Gastrocnemius medialis (tissue), 4 donors: ENCODE measurements around the gene HIRA. TPM values are rescaled to one million over a fixed set of nuclear protein-coding genes. Genes with fewer than 3 reads are reported as not detected.

ENCODE experiments used
- ATAC-seq, 2 donors: fragments of 150-250 bp; one replicate each; pipeline ENCODE4 v1.9.1; 2016
- DNase-seq, 2 donors: peaks; one replicate each; pipeline ENCODE4 v3.0.0-alpha.2; 2019
- H3K27ac ChIP-seq, 4 donors: fragments of 200-600 bp; sonication (generic); 1 replicate in 1 of 4; 2 replicates in 3 of 4; pipeline ENCODE4 v1.5.1; 2016 to 2018; ENCODE audit warnings: mild to moderate bottlenecking in 2 of 4, moderate library complexity in 1 of 4
- H3K27me3 ChIP-seq, 3 donors: fragments of 200-600 bp; sonication (generic) in 2 of 3; 1 replicate in 1 of 3; 2 replicates in 2 of 3; pipeline versions ENCODE4 v1.5.1 to v1.6.0; 2016 to 2019; ENCODE audit warnings: mild to moderate bottlenecking in 1 of 3, moderate library complexity in 1 of 3
- H3K36me3 ChIP-seq, 2 donors: fragments of 200-600 bp; sonication (generic) in 1 of 2; one replicate each; pipeline ENCODE4 v1.5.1; 2017 to 2018
- H3K4me1 ChIP-seq, 2 donors: fragments of 200-600 bp; sonication (generic) in 1 of 2; one replicate each; pipeline ENCODE4 v1.5.1; 2016 to 2017; ENCODE audit warnings: mild to moderate bottlenecking in 2 of 2
- H3K4me3 ChIP-seq, 4 donors: fragments of 200-600 bp; sonication (generic) in 3 of 4; 1 replicate in 1 of 4; 2 replicates in 3 of 4; pipeline ENCODE4 v1.5.1; 2016 to 2019; ENCODE audit warnings: mild to moderate bottlenecking in 2 of 4
- H3K9me3 ChIP-seq, 3 donors: fragments of 200-600 bp; sonication (generic) in 2 of 3; 1 replicate in 1 of 3; 2 replicates in 2 of 3; pipeline ENCODE4 v1.5.1; 2016 to 2019
- CTCF ChIP-seq, 5 experiments: fragments of 450-650 bp in 3 of 5; fragments of 200-600 bp in 2 of 5; sonication (generic) in 2 of 5; IDR thresholded peaks in 4 of 5; conservative IDR thresholded peaks in 1 of 5; 1 replicate in 4 of 5; 2 replicates in 1 of 5; pipeline ENCODE4 v1.5.1; 2016 to 2019; ENCODE audit warnings: antibody characterized with exemption in 5 of 5, mild to moderate bottlenecking in 3 of 5, moderate library complexity in 3 of 5
- POLR2A ChIP-seq, 2 donors: fragments of 450-650 bp; IDR thresholded peaks; one replicate each; pipeline ENCODE4 v1.6.1; 2017; ENCODE audit warnings: antibody characterized with exemption in 2 of 2, mild to moderate bottlenecking in 2 of 2, moderate library complexity in 2 of 2
- in situ Hi-C, 4 donors: fragments of 200-750 bp; cut with MboI; loops; one replicate each; pipeline versions ENCODE4 v1.15.0 to v1.8.0; 2017; ENCODE audit warnings: low sequenced_read_pairs in 4 of 4
- intact Hi-C: fragments of 100-400 bp; cut with DNase I; formaldehyde crosslinking; loops from one replicate; pipeline ENCODE4 v1.15.1; 2023; ENCODE audit warnings: low total_unique reads
- total RNA-seq, 4 donors: library from RNA; depleted of rRNA; stranded (reverse); fragments of >200 nt; gene quantifications; one replicate each; pipeline versions ENCODE4 v1.1.0 to v1.2.3, GENCODE V29; 2016

The HIRA gene
- total RNA-seq, 4 donors from 2014 or later, result 14.2 to 46.8 (median 24.6) TPM

- no peak for TF ChIP-seq CTCF (IDR thresholded peaks at IDR 0.05 in 4 of 5, conservative IDR thresholded peaks at IDR 0.05 in 1 of 5)
- TF ChIP-seq POLR2A (IDR thresholded peaks at IDR 0.05), result no peak
- intact Hi-C loops (no loop called here), in situ Hi-C loops (loop anchor here in 1 of 4 donors (25.0 kb wide), 2 partner anchors 165 to 260 kb away; no protein-coding TSS in a partner anchor)
- no peaks in the 10 kb centered on the region for H3K4me1 ChIP-seq
- no peak for DNase-seq
- peaks cover 1 to 77% of the 10 kb centered on the region in 2 donors for H3K36me3 ChIP-seq
- no peak overlapping the region for H3K27ac ChIP-seq
- ATAC-seq, result no peak
- H3K9me3 ChIP-seq, result no peaks in the 10 kb centered on the region
- no peaks in the 10 kb centered on the region for H3K27me3 ChIP-seq
- H3K4me3 ChIP-seq, result no peak overlapping the region
These were observed 53.8 kb downstream of the HIRA start for GRCh38 chr22:19377565-19378343.

GRCh38 chr22:19376971-19377370 is 54.6 kb downstream of the HIRA start:
- ATAC-seq, result no peak

GRCh38 chr22:19376247-19376646 is 55.3 kb downstream of the HIRA start:
- TF ChIP-seq POLR2A (IDR thresholded peaks at IDR 0.05) (no peak), CTCF (IDR thresholded peaks at IDR 0.05 in 4 of 5, conservative IDR thresholded peaks at IDR 0.05 in 1 of 5) (no peak)
- no peaks in the 10 kb centered on the region for H3K9me3 ChIP-seq
- no peak for DNase-seq
- H3K4me3 ChIP-seq, result no peak overlapping the region
- intact Hi-C loops, result no loop called here
- no peaks in the 10 kb centered on the region for H3K4me1 ChIP-seq
- no peak for ATAC-seq
- H3K27ac ChIP-seq, result no peak overlapping the region
- no peaks in the 10 kb centered on the region for H3K27me3 ChIP-seq
- peaks cover 0 to 76% of the 10 kb centered on the region in 2 donors for H3K36me3 ChIP-seq
- in situ Hi-C loops, result loop anchor here in 1 of 4 donors (25.0 kb wide), 2 partner anchors 164 to 261 kb away; no protein-coding TSS in a partner anchor

More at GRCh38 chr22:19376971-19377370, 54.6 kb downstream of the HIRA start:
- intact Hi-C loops, result no loop called here
- peaks cover 0 to 75% of the 10 kb centered on the region in 2 donors for H3K36me3 ChIP-seq
- DNase-seq, result no peak
- TF ChIP-seq POLR2A (IDR thresholded peaks at IDR 0.05), result no peak
- TF ChIP-seq CTCF (IDR thresholded peaks at IDR 0.05 in 4 of 5, conservative IDR thresholded peaks at IDR 0.05 in 1 of 5), result no peak
- H3K4me3 ChIP-seq, result no peak overlapping the region
- no peaks in the 10 kb centered on the region for H3K9me3 ChIP-seq
- H3K27ac ChIP-seq, result no peak overlapping the region
- no peaks in the 10 kb centered on the region for H3K4me1 ChIP-seq
- H3K27me3 ChIP-seq, result no peaks in the 10 kb centered on the region
- in situ Hi-C loops, result loop anchor here in 1 of 4 donors (25.0 kb wide), 2 partner anchors 165 to 260 kb away; no protein-coding TSS in a partner anchor

- DNase-seq (no peak), ATAC-seq (no peak)
- Histone ChIP-seq H3K27me3 (no peaks in the 10 kb centered on the region), H3K4me3 (no peak overlapping the region), H3K9me3 (no peaks in the 10 kb centered on the region), H3K36me3 (peaks cover 0 to 82% of the 10 kb centered on the region in 2 donors), H3K4me1 (no peaks in the 10 kb centered on the region), H3K27ac (no peak overlapping the region)
- TF ChIP-seq POLR2A (IDR thresholded peaks at IDR 0.05) (no peak), CTCF (IDR thresholded peaks at IDR 0.05 in 4 of 5, conservative IDR thresholded peaks at IDR 0.05 in 1 of 5) (no peak)
- intact Hi-C loops (no loop called here), in situ Hi-C loops (loop anchor here in 1 of 4 donors (25.0 kb wide), 2 partner anchors 163 to 262 kb away; no protein-coding TSS in a partner anchor)
These were observed 56.1 kb downstream of the HIRA start for GRCh38 chr22:19375435-19375834.
